NCI-H748 treated with DMSO at 0.1 percent for 48 hours (cell line): ENCODE measurements around the gene TMEM115.

Experiments used
- DNase-seq: peaks from one replicate; lab custom pipeline; 2025; lab: John Stamatoyannopoulos, UW

TMEM115 gene

DNA sequence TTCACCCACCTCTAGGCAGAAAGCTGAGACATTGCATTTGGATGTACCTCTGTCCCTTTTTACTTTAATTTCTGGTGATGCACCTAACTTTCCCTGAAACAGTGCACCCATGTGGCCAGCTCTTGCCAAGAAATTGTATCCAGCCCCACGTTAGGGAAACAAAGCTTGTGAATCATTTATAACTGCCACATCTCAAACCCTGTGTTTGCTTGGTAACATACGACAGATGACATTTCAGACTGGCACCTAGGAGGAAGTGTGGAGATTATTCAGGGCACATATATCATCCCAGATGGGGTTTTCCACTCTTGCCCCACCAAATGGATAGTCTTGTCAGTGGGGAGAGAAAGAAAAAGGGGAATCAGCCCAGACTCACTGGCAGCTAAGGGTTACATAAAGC, 6.5 kb downstream of the TMEM115 start:
- DNase-seq = no peak

DNA sequence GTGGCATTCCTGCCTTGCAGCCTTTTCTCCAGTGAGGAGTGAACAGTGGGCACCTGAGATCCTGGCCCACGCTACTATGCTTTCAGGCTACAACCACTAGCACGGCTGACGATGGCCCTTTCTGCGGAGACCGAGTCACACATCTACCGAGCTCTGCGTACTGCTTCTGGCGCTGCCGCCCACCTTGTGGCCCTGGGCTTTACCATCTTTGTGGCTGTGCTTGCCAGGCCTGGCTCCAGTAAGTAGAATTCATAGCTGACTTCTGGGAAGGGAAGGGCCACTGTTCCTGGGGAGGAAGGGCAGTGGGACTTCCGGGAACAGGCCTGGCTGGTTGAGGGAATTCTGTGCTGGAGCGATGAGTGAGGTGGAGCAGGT, 8.0 kb downstream of the TMEM115 start:
- no peak for DNase-seq

DNA sequence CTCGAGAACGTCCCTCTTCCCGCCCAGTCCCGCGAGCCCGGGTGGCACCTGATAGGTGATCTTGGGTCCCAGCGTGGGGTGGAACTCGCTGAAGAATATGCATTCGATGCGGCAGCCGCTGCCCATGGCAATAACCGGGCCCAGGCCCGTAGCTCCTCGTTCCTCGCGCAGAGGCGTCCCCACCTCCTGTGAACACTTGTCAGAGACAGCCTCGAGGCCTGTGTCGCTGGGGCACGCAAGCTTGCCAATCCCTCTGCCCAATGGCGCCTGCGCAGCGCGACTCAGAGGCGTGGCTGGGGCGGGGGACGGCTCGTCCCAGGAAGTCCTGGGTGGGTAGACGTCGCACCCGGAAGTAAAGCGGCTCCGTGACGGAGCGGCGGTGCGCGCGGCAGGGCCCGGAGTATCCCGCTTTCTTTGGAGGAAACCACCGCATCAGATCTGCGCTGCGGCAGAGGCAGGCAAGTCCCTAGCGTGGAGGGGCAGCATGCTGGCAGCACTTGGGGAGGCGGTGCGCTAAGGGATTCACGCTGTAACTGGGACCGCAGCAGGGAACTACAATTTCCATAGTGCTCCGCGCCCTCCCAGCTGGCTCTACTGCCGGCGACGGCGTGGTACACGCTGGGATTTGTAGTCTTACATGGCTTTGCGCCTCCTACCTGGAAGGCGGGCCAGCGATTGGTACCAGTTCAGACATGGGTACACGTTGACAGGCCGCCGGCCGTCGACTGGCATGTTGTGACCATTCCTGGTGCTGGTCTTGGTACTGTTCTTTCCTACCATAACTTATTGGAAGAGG, 8.6 kb downstream of the TMEM115 start, which contains the start of the genes CYB561D2 and NPRL2:
CYB561D2 (plus strand) TSS at position 336 of the 796 bp plus-strand sequence. CDS start 572 bp downstream, outside the sequence.
NPRL2 (minus strand) TSS at position 249 of the 796 bp plus-strand sequence; CDS start at position 126, 123 bp downstream.
- DNase-seq = peak; percentile 69

DNA sequence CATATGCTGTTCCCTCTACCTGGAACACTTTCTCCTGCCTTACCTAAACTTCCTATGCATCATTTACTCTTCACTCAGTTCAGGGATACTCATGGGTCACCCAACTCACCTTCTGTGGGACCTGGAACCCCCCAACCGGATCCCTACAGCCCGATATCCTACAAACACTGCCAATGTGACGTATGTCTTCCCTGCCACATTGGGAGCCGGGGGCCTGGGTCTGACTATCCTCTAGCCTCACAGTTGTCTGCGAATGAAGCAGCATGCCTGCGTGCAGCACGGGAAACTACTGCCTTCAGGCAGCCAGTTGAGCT, 9.2 kb downstream of the TMEM115 start:
- no peak for DNase-seq

DNA sequence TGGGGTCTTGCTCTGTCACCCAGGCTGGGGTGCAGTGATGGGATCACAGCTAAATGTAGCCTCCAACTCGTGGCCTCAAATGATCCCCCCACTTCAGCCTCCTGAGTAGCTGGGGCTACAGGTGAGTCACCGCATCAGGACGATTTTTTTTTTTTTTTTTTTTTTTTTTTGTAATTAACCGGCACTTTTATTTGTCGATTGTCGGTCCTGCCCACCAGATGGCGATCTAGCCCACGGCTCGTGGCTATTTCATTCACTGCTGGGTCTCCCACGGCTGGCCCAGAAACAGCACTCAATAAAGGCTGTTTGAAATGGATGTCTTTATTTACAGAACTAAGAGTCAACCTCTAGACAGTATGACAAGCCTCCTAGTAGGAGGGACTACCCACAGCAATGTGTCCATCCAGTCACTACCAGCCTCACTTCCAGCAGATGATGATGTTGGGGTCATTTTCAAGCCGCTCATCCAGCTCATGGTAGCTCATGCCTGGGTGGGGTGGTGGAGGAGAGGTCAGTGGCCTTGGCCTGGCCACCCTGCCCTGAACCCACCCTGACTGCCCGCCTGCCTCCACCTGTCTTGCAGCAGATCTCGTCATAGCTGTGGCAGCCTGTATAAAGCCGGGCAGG, 12.0 kb downstream of the TMEM115 start:
- peak; percentile 37 for DNase-seq

DNA sequence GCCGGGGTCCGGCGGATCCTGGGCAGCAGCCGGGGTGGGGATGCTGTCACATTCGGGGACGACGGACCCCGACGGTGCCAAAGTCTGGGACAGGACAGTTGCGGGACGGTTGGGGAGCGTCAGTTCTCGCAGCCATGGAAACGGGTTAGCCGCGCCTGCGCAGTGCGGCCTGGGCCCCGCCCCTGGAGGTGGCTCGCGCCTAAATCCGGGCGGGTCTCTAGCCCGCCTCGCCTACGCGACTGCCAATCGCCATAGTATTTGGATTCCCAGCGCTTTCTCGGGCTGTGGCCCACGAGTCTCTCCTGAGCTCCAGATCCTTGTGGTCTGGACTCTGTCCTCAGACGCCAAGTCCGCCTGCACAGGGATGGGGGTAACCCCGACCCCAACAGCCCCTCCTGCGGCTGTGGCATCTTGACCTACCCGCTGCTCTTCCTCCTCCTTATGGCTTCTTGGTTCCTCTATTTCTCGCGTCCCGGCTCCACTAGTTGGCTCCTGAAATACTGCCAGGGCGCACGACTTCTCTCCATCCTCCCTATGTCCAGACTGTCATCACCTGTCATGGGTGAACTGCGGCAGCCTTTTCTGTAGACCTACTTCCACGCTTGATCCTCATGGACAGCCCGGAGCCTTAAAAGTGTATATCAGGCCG, 13.6 kb downstream of the TMEM115 start, which contains the start of gene ZMYND10:
ZMYND10 (minus strand) TSS at position 147 of the 649 bp plus-strand sequence. CDS start 153 bp downstream, outside the sequence.
- peak; percentile 39 for DNase-seq

DNA sequence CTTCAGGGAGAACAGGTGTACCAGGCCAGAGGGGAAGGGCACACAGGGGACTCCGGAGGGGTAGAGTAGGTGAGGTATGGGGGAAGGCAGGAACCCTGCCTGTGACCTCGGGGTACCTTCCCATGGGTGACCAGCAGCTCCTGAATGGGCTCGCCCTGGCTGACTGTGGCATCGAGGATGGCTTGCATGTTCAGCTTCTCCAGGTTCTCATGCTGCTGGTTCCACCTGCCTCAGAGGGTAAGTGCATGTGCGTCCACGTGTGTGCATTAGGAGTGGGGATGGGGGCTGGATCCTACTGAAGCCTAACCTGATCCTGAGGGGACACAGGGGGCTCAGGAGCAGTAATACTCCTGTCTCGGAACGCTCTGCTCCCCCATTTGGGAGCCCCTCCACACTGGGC, 14.3 kb downstream of the TMEM115 start:
- DNase-seq = no peak

DNA sequence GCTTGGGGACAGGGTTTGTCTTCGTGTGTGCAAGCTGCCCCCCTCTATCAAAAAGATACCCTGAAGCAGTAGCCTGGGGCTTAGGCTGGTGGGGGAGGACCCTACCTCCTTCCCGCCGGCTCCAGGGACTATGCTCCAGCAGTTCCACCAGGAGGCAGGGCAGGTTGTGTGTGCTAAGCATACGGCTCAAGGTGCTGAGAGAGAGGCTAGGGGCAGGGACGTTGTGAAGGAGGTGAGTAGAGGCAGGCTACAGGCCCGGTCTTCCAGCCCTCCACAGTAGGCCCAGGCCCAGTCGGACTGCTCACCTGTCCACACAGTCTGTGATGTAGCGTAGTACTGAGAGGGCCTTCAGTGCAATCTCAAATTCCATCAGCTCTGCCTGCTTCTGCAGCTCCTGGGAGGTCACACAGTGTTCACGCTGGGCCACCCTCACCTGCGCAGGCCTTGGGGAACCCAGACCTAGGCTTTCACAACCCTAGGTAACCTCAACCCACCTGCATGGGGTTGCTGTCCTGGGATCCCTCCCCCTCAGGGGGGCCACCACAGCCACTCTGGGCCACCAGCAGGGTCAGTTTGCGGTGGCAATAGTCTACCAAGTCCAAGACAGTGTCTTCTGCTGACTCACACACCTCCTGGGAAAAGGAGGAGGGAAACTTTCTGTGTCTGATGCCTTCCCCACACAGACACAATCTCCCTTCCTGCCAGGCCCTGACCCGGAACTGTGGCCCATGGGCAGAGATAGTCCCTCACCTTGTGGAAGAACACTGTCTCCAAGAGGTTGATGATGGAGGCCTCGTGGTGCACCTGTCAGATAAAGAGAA, 16.3 kb downstream of the TMEM115 start:
- DNase-seq = no peak

DNA sequence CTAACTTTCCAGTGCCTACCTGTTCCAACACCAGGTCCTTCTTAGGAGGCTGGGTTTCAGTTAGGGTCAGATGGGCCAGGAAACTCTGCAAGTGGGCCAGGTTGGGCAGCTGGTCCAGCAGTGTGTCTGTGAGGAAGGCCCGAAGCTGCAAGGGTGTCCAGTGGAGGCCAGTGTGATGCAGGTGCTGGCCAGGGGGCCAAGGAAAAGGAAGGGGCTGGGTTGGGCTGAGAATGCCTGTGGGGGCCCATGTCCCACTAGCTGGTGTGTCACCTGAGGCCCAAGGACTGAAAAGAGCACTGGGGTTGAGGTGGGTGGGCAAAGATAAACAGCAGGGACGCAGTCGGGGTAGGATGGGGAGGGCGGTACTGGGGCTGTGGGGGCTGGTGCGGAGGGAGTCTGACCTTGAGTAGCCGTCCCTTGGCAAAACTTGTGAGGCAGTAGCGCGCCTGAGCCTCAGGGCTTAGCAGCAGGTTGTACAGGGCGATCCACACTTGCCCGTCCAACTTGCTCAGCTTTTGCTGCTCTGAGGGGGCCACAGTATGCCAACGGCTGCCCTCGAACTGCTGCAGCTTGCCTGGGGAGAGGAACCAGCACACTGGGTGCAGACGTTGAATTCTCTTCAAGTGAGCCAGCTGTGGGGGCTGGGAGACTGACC, 17.2 kb downstream of the TMEM115 start:
- DNase-seq = no peak

DNA sequence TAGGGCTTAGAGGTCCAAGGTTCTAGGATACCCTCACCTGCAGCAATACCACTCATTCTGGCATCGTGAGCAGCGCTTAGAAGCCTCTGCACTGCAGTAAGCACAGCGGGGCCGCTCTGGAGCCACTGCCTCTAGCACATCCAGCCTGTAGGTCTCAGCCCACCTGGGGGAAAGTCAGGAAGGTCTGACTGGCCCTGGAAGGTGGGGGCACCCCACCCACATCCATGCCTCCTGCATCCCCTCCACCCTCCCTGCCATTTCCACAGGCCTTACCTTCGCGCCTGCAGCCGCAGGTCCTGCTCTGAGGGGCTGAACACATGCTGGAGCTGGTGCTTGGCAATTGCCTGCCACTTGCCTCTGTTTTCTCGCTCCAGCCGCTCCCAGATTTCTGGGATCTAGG, 17.8 kb downstream of the TMEM115 start:
- no peak for DNase-seq

DNA sequence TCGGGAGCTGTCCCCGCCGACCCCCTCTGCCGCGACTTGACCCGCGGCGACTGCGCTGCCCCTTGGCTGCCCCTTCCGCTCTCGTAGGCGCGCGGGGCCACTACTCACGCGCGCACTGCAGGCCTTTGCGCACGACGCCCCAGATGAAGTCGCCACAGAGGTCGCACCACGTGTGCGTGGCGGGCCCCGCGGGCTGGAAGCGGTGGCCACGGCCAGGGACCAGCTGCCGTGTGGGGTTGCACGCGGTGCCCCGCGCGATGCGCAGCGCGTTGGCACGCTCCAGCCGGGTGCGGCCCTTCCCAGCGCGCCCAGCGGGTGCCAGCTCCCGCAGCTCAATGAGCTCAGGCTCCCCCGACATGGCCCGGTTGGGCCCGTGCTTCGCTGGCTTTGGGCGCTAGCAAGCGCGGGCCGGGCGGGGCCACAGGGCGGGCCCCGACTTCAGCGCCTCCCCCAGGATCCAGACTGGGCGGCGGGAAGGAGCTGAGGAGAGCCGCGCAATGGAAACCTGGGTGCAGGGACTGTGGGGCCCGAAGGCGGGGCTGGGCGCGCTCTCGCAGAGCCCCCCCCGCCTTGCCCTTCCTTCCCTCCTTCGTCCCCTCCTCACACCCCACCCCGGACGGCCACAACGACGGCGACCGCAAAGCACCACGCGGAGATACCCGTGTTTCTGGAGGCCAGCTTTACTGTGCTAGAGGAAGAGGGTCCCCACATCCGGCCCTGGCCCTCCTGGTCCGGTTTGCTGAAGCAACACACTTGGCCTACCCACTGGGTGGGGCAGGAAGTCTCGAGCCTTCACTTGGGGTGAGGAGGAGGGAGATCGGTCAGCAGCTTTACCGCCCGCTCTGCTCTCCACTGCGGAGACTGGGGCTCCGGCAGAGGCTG, 18.6 kb downstream of the TMEM115 start, which contains the start of gene RASSF1:
RASSF1 (minus strand) TSS at position 389 of the 882 bp plus-strand sequence; CDS start at position 358, 31 bp downstream.
- no peak for DNase-seq

DNA sequence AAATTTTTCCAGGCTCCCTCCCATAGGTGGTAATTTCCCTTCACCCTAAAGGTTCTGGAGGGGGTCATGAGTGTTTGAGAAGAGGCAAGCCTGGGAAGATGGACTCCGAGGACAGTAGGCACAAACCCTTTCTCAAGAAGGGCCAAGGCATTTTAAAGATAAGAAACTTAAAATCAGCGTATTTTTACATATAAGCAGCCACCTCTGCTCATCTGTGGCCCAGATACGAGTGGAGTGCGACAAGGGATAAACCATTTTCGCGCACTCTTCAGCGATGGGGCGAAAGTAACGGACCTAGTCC, 19.2 kb downstream of the TMEM115 start:
- DNase-seq = no peak

DNA sequence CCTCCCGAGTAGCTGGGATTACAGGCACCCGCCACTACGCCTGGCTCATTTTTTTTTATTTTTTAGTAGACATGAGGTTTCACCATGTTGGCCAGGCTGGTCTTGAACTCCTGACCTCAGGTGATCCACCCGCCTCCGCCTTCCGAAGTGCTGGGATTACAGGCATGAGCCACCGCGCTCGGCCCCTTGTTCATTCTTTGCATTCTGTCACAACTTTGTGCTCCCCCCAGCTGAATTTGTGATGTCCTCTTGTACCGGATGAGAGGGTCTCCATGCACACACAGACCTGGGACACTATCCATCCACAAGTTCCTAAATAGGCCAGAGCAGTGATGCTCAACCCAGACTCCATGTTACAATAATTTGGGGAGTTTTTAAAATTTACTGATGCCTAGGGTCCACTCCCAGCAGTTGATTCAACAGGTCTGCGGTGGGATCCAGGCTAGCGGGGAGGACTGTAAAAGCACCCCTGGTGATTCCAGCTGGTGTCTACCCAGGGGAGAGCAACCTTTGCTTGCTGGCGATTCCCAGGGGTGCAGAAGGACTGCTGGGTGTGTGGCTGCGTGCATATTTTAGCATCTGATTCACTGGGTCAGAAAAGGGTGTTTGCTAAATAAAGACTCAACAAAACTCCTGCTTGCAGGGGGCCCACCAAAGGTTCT, 19.7 kb downstream of the TMEM115 start:
- no peak for DNase-seq

DNA sequence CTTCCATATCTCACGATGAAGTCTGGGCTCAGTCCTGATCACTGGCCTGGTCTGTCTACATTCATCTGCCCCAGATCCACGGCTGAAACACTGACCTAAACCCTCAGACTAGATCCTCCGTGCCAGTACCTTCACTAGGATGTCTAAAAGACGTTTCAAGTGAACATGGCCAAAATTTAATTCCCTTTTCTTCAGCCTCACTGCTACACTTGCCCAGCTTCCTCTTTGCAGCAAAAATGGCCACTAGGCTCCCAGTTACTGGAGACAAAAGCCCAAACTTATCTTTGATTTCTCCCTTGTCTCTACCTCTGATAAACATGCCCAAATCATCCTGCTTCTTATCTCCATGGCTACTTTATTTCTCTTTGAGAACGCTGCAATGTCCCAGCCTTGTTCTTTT, 20.4 kb downstream of the TMEM115 start:
- DNase-seq = no peak

DNA sequence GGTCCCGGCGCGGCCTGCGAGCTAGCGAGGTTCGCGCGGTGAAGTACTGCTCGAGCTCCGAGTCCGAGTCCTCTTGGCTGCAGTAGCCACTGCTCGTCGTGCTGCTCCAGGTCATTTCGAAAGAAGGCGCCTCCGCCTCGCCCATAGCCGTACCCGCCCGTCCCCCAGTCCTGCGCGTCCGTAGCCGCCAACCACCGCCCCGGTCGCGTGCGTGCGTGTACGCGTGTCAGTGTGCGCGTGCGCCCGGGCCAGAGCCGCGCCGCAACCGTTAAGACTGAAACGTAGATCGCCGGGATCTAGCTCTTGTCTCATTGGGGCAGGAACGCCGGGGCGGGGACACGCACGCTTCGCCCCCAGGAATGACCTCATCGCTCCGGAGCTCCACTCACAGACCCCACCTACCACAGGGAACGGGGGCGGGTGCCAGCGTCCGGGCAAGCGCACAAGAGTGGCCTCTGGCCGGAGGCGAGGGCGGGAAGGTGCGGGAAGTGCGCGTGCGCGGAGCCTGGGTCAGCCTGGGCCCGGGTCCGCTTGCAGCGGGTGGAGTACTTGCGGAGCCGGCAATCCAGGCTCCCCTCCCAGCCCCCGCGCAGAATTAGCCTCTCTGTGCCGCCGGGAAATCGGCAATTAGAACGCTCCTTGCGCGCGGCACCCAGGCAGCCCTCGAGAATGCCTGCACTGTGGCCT, 22.0 kb downstream of the TMEM115 start:
- peak; percentile 88 for DNase-seq

DNA sequence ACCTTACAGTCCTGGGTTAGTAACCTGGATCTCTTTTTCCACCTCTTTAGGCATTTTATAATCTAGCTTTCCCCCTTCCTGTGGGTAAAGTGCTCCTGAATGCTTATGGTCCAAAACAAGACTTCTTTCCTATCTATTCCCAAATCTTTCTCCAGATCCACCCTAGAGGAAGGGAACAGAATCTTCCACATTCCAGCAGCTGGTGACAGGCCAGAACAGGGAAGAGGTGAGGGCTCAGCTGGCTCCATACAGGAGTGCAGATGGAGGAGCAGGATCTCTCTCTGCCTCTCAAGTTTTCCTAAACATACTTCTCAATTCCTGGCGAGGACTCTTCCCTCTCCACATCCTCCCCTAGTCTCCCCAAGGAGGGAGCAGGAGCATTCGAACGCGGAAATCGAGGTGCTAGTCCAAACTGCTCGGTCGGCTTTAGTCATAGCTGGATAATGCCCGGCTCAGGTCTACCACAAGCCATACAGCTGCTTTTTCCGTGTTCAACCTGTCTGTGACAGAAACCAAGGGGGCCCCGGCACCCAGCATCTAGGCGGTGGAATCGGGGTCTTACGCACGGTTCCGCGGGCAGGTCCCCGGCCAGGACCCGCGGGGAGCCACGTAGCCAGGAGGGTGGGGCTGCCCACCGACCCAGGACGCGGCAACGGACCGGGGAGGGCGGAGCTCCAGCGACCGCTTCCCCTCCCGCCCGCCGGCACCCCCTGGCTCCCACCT, 22.7 kb downstream of the TMEM115 start:
- no peak for DNase-seq

DNA sequence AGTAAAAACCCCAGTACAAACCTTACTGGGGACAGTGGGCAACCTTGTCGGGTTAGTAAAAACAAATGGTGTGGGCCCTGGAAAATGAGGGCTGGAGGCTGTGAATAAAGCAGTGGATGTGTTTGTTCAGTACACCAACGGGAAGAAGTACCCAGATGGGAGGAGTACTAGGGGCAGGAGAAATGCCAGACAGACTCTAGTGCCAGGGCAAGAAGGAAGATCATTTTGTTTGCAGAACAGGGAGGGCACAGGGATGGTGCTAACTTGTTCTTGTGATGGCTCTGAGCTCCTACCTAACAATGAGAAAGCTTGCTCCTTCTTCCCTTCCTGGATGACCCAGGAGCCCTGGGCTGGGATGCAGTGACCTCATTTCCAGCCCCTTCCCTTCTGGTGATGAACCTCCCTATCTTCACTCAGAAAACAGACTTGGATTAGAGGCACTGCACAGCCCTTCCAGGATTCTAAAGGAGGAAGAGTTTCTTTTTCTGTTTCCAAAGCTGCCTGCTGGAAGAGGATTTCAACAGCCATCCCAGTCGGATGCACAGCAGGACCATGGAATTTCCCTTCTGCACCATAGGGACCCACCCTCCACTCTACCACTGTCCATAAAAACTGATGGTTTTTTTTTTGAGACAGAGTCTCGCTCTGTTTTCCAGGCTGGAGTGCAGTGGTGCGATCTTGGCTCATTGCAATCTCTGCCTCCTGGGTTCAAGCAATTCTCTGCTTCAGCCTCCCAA, 24.8 kb downstream of the TMEM115 start:
- no peak for DNase-seq

DNA sequence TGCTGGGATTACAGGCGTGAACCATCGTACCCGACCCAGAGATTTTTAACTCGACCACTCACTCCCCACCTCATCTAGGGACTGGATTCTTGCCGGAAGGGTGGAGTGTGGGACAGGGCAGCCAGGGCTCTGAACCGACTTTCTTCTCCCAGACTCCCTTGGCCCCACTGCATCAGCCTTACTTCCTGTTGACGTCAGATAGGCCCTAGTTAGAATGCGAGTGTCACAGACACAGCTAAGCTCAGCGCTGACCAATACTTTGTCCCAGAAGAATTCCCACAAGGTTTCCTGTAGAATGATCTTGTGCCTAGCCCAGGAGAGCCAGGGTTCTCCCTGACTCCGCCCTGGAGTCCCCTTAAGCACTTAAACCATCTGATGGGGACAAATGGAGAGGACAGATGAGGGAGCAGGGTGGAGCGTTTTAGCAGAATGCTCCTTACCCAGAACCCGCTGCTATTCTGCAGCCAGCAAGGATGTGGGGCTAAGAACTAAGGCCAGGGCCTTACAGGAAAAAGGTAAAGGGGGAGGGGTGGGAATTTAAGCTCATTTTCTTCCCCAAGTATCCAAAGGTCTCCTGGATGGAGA, 25.5 kb downstream of the TMEM115 start:
- no peak for DNase-seq
